GM21423 (cell line): ENCODE data around the gene SBF2.

Experiments
- ATAC-seq: cut with Tn5 transposase; IDR thresholded peaks from one replicate; pipeline ENCODE4 v1.9.1; 2021; ENCODE audit warnings: mild to moderate bottlenecking, moderate library complexity; ENCODE audit not compliant: unreplicated experiment

Gene SBF2

DNA sequence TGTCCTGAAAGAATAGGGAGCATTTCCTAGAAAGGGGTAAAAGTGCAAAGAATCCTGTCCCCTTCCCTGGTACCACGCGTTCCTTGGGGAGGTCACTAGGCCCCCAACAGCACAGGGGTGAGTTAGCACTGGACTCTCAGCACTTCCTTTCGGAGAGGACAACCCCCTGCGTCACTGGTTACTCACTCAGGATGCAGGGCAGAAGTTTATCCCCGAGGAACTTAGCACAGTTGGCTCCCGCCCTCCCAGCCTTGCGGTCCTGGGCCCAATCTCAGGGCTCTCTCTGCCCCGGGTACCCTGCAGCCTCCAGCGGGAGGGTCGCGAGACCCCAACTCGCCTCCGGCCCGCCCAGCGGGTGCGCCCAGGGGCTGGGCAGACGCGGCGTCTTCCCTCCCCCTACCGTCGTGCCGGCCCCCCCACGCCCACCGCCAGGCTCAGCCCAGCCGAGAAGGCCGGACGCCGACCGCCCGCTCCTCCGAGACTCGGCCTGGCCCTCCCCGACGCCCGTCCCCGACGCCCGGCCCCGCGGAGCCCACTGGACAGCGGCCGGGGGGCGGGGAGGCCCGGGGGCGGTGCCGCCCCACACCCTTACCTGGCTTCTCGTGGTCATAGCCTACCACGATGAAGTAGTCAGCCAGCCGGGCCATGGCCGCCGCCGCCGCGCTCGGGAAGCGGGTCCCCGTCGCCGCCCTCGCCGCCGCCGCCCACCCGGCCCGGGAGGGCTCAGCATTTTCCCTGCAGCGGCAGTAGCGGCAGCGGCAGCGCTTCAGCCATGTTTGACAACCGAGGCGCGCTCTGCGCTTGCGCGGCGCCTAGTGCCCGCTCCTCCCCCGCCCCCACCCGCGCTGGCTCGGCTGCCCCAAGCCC is at the start of gene SBF2:
Gene SBF2 (minus strand): TSS at position 797 of the 867 bp plus-strand sequence. CDS start 150 bp downstream, at position 647.
- ATAC-seq: no peak

GRCh38 chr11:10338287-10338686 is 44.3 kb upstream of the SBF2 start:
- ATAC-seq: no peak

- ATAC-seq: no peak
Observed at GRCh38 chr11:10333490-10333889, 39.5 kb upstream of the SBF2 start.

GRCh38 chr11:10331548-10332289 is 37.7 kb upstream of the SBF2 start:
- ATAC-seq: no peak

DNA sequence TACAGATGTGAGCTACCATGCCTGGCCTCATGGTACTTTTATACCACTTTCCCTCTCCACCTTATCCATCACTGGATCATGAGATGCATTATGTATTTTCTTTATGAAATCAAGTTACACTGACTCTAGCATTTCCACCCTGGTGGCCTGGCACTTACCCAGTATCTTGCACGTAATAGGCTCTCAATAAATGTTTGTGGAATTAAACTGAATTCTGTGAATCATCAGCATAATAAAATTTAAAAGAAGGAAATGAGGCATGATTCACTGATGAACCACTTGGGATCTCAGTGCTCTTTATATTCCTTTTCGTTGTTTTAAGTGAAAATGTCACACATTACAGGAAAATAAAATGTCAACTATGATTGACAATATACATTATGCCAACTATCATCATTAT is 35.9 kb upstream of the SBF2 start:
- ATAC-seq: no peak

GRCh38 chr11:10329356-10329755 is 35.3 kb upstream of the SBF2 start:
- ATAC-seq: no peak

- ATAC-seq: no peak
Observed at GRCh38 chr11:10328314-10329098, 34.5 kb upstream of the SBF2 start.

DNA sequence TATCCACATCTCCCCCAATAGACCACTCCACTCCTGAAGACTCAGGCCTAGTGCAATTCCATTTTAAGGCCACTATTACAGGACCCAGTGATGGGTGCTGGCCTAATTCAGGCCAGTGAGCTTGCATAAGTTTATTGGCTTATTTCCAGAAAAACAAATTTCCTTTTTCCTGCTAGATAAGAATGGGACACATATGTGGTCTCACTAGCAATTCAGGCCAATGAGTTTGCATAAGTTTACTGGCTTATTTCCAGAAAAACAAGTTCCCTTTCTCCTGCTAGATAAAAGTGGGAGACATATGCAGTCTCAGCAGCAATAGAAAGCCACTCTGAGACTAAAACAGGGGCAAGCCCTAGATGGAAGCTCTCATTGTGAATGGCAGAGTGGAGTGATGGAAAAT is 33.2 kb upstream of the SBF2 start:
- no peak for ATAC-seq

- no peak for ATAC-seq
Observed at GRCh38 chr11:10326012-10326964, 32.3 kb upstream of the SBF2 start.

DNA sequence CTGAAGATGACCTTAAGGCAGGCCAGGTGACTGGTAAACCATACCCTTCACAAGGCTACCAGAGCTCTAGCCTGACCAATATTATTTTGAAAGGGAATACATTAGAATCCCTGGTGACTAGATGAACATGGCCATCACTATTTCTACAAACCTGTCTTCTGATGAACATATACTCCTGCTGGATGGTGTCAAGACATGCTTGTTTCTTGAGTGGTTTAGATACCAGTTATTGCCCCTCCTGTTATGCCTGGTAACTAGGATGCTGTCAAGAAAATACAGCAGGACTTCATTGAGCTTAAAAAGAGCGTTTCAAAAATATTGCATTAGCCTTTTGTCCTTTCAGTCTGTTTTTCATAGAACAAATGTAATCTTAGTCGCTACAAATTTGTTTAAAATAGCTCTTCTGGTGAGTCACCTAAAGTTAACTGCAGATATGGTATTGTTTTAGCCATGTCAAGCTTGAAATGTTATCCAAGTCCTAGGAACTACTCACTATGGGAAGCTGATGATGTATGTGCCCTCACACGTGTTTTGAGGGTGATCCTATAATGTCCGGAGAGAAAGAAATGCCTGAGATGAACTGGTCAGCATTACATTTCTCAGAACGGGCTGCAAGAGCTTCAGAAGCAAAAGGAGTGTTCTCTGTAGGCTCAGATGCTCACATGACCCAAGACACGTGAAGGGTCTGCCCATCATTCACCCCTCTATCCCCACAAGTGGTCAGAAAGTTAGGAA is 31.4 kb upstream of the SBF2 start:
- no peak for ATAC-seq

GRCh38 chr11:10324474-10324873 is 30.5 kb upstream of the SBF2 start:
- no peak for ATAC-seq

GRCh38 chr11:10323793-10324170 is 29.8 kb upstream of the SBF2 start:
- ATAC-seq: no peak

GRCh38 chr11:10322830-10323792 is 29.1 kb upstream of the SBF2 start:
- no peak for ATAC-seq

DNA sequence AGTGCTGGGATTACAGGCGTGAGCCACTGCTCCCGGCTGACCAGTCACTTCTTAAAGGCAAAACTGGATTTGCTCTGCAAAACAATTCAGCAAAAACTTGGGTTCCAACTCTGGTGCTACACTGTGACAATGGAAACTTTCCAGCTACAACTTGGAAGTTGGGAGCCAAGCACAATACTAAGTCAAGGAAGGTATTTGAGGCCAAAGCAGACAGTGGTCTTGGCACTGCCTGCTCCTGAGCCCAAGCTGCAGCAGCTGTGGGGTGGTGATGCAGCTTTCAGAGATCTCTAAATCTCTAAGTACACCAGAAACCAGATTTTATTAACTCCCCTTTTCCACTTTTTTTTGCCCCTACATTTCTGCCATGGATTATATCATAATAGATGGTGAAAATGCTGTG is 28.4 kb upstream of the SBF2 start:
- no peak for ATAC-seq

GRCh38 chr11:10320736-10321465 is 26.9 kb upstream of the SBF2 start:
- ATAC-seq: no peak

GRCh38 chr11:10319702-10320558 is 25.9 kb upstream of the SBF2 start:
- no peak for ATAC-seq

GRCh38 chr11:10318527-10318802 is 24.4 kb upstream of the SBF2 start:
- no peak for ATAC-seq
